Measurements from ENCODE around the gene RIN1.

DNA sequence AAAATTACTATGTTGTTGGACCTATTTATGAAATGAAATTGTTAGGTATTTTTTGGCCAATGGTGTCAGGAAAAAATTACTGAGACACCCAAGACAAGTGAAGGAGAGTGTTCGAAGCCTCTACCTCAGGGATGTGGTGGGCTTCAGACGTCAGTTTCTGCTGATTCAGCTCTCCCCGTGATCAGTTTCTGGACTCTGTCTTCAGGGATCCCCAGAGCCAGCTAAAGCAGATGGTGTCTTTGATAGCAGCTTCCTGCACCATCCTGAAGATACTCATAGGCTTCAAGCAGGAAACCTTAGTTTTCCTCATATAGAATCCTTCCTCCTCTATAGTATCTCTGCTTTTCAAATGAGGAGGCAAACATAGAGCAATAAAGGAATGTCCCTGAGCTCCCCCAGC, 26.8 kb downstream of the RIN1 start:
- TF ChIP-seq EZH2 (IDR thresholded peaks at IDR 0.05; ENCODE audit: borderline replicate concordance): no peak
- TF ChIP-seq, protein P1, sequence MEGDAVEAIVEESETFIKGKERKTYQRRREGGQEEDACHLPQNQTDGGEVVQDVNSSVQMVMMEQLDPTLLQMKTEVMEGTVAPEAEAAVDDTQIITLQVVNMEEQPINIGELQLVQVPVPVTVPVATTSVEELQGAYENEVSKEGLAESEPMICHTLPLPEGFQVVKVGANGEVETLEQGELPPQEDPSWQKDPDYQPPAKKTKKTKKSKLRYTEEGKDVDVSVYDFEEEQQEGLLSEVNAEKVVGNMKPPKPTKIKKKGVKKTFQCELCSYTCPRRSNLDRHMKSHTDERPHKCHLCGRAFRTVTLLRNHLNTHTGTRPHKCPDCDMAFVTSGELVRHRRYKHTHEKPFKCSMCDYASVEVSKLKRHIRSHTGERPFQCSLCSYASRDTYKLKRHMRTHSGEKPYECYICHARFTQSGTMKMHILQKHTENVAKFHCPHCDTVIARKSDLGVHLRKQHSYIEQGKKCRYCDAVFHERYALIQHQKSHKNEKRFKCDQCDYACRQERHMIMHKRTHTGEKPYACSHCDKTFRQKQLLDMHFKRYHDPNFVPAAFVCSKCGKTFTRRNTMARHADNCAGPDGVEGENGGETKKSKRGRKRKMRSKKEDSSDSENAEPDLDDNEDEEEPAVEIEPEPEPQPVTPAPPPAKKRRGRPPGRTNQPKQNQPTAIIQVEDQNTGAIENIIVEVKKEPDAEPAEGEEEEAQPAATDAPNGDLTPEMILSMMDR (IDR thresholded peaks at IDR 0.05; ENCODE audit: poor library complexity): no peak

All from hepatocyte (in vitro differentiated cells).